NT2/D1 (cell line): ENCODE data around the gene HECTD1.

ENCODE experiments used
- YY1 ChIP-seq: IDR thresholded peaks from 2 replicates; pipeline ENCODE4 v1.6.1; 2011; ENCODE audit not compliant: insufficient read length, insufficient read depth
- ZNF274 ChIP-seq: IDR thresholded peaks from 2 replicates; pipeline ENCODE4 v1.6.1; 2011; ENCODE audit warnings: mild to moderate bottlenecking, low read depth, low read length

DNA sequence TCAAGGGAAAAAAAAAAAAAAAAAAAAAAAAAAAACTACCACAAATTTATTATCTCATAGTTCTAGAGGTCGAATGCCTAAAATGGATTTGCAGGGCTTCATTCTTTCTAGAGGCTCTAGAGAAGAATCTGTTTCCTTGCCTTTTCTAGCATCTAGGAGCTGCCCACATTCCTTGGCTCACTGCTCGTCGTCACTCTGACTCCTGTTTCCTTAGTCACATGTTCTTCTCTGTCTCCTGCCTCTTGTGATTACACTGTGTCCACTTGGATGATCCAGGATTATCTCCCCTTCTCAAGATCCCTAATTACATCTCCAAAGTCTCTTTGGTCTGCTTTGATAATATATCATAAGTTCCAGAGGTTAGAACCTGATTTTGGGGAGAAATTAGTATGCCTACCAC is 88.7 kb downstream of the HECTD1 start:
- TF ChIP-seq ZNF274: no peak
- TF ChIP-seq YY1: no peak
